CMK (cell line): ENCODE measurements around the gene IQSEC2.

Source experiments
- DNase-seq: peaks from one replicate; pipeline ENCODE4 v3.0.0-alpha.2; 2010; ENCODE audit warnings: low read depth

Gene IQSEC2

GRCh38 chrX:53281321-53281822 lies at the start of gene IQSEC2:
IQSEC2 (minus strand) TSS chrX:53281584.
- DNase-seq, result no peak

- no peak for DNase-seq
Measured at GRCh38 chrX:53330331-53330730, 48.9 kb upstream of the IQSEC2 start.

- DNase-seq, result no peak
Measured at GRCh38 chrX:53324803-53325202, 43.4 kb upstream of the IQSEC2 start.

GRCh38 chrX:53324085-53324484 lies 42.7 kb upstream of the IQSEC2 start:
- no peak for DNase-seq

GRCh38 chrX:53323196-53323595 lies 41.8 kb upstream of the IQSEC2 start:
- no peak for DNase-seq

- no peak for DNase-seq
Measured at GRCh38 chrX:53321943-53322497, 40.6 kb upstream of the IQSEC2 start.

GRCh38 chrX:53321230-53321942 lies 40.0 kb upstream of the IQSEC2 start:
- DNase-seq, result no peak

GRCh38 chrX:53320543-53321229 lies 39.3 kb upstream of the IQSEC2 start:
- DNase-seq, result no peak

GRCh38 chrX:53319614-53320542 lies 38.5 kb upstream of the IQSEC2 start:
- DNase-seq, result no peak

- DNase-seq, result no peak
Measured at GRCh38 chrX:53318766-53319353, 37.5 kb upstream of the IQSEC2 start.

GRCh38 chrX:53317365-53318069 lies 36.1 kb upstream of the IQSEC2 start:
- no peak for DNase-seq

GRCh38 chrX:53316860-53317237 lies 35.5 kb upstream of the IQSEC2 start:
- no peak for DNase-seq

GRCh38 chrX:53316111-53316859 lies 34.9 kb upstream of the IQSEC2 start:
- DNase-seq, result no peak

- no peak for DNase-seq
Measured at GRCh38 chrX:53313728-53314105, 32.3 kb upstream of the IQSEC2 start.

- no peak for DNase-seq
Measured at GRCh38 chrX:53312946-53313727, 31.8 kb upstream of the IQSEC2 start.

GRCh38 chrX:53309837-53310236 lies 28.5 kb upstream of the IQSEC2 start:
- DNase-seq, result no peak

GRCh38 chrX:53308836-53309235 lies 27.5 kb upstream of the IQSEC2 start:
- DNase-seq, result no peak

GRCh38 chrX:53305996-53306937 lies 24.9 kb upstream of the IQSEC2 start:
- DNase-seq, result no peak
